Measurements from ENCODE around the gene TMEM132D. TPM values are rescaled to one million over a fixed set of nuclear protein-coding genes. Genes with fewer than 3 reads are reported as not detected.

The TMEM132D gene
- total RNA-seq, 1 experiment from 2014 or later = 1.4 TPM

DNA sequence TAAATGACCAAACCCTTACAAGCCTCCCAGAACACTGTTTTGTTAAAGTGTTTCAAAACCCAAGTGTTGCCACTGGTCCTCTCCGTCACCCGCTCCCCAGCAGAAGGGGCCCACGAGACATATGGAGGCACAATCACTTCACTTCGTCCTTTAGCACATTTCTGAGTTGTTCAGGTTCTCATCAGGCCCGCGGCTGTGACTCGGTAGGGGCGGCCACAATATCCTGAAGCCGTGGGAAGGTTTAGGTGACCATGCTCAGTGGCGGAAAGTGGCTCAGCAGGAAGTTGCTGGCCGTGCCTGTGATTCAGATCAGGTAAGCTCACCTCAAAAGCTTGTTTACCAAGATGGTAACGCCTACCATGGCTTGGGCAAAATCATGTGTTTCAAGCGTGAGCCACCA, 823.0 kb downstream of the TMEM132D start:
- POLR2A ChIA-PET = no interaction called here
- DNase-seq (ENCODE audit: low spot score) (no peak), ATAC-seq (no peak)
- Mint-ChIP-seq H3K4me3 (no peak overlapping the region), H3K27ac (no peak overlapping the region), H3K4me1 (no peaks in the 10 kb centered on the region), H3K9me3 (peaks cover 78% of the 10 kb centered on the region), H3K36me3 (peaks cover 88% of the 10 kb centered on the region), H3K27me3 (ENCODE audit: low read depth) (peaks cover 11% of the 10 kb centered on the region)
- TF ChIP-seq IRF2 (CRISPR knock-in tag; IDR thresholded peaks at IDR 0.05; ENCODE audit: borderline replicate concordance, low read depth) = no peak
- no peak for TF ChIP-seq PRRX2 (CRISPR knock-in tag; IDR thresholded peaks at IDR 0.05)
- TF ChIP-seq IRF1 (CRISPR knock-in tag; IDR thresholded peaks at IDR 0.05) = no peak
- TF ChIP-seq ZSCAN18 (CRISPR knock-in tag; IDR thresholded peaks at IDR 0.05) = no peak
- no peak for TF ChIP-seq SMAD4 (CRISPR knock-in tag; IDR thresholded peaks at IDR 0.05)
- TF ChIP-seq RORB (CRISPR knock-in tag; IDR thresholded peaks at IDR 0.05) = no peak
- no peak for TF ChIP-seq ATF2 (CRISPR knock-in tag; IDR thresholded peaks at IDR 0.05; ENCODE audit: borderline replicate concordance, low read depth)
- TF ChIP-seq USF1 (CRISPR knock-in tag; IDR thresholded peaks at IDR 0.05) = no peak
- no peak for TF ChIP-seq TP53 (CRISPR knock-in tag; IDR thresholded peaks at IDR 0.05)
- TF ChIP-seq, protein P1, sequence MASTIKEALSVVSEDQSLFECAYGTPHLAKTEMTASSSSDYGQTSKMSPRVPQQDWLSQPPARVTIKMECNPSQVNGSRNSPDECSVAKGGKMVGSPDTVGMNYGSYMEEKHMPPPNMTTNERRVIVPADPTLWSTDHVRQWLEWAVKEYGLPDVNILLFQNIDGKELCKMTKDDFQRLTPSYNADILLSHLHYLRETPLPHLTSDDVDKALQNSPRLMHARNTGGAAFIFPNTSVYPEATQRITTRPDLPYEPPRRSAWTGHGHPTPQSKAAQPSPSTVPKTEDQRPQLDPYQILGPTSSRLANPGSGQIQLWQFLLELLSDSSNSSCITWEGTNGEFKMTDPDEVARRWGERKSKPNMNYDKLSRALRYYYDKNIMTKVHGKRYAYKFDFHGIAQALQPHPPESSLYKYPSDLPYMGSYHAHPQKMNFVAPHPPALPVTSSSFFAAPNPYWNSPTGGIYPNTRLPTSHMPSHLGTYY (CRISPR knock-in tag; IDR thresholded peaks at IDR 0.05) = no peak
- TF ChIP-seq AFF4 (CRISPR knock-in tag; IDR thresholded peaks at IDR 0.05; ENCODE audit: borderline replicate concordance) = no peak
- TF ChIP-seq TEAD4 (CRISPR knock-in tag; IDR thresholded peaks at IDR 0.05) = no peak
- CTCF ChIA-PET = no interaction called here

DNA sequence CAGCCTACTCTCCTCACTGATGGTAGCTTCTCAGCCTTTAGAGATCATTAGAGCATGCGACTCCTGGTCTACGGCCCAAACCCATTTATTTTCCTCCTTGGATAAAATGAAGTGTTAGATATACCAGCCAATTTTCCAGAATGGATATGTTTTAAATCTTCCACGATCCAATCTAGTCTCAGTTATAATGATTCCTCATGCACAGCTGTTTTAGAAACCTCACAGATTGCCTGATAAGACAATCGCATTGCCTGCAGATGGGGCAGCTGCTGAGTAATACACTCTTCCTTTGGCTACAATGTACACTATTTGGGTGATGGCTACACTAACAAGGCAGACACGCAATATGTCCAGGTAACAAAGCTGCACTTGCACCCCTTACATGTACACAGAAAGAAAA, 823.4 kb downstream of the TMEM132D start:
- no peak for ATAC-seq
- H3K4me3 Mint-ChIP-seq = no peak overlapping the region
- no peak for DNase-seq (ENCODE audit: low spot score)
- H3K4me1 Mint-ChIP-seq = no peaks in the 10 kb centered on the region
- peaks cover 11% of the 10 kb centered on the region for H3K27me3 Mint-ChIP-seq (ENCODE audit: low read depth)
- peaks cover 87% of the 10 kb centered on the region for H3K36me3 Mint-ChIP-seq
- H3K27ac Mint-ChIP-seq = no peak overlapping the region
- POLR2A ChIA-PET = no interaction called here
- CTCF ChIA-PET = no interaction called here
- H3K9me3 Mint-ChIP-seq = peaks cover 75% of the 10 kb centered on the region
- TF ChIP-seq ESRRA (CRISPR knock-in tag; IDR thresholded peaks at IDR 0.05; ENCODE audit: borderline replicate concordance) (no peak), GTF2I (CRISPR knock-in tag; conservative IDR thresholded peaks at IDR 0.05) (no peak), JUN (CRISPR knock-in tag; IDR thresholded peaks at IDR 0.05) (no peak), ZNF317 (CRISPR knock-in tag; IDR thresholded peaks at IDR 0.05; ENCODE audit: borderline replicate concordance, low read depth) (no peak), SMAD4 (CRISPR knock-in tag; IDR thresholded peaks at IDR 0.05) (no peak), TEAD1 (CRISPR knock-in tag; IDR thresholded peaks at IDR 0.05) (no peak), ZNF423 (CRISPR knock-in tag; IDR thresholded peaks at IDR 0.05) (no peak), NFATC4 (CRISPR knock-in tag; IDR thresholded peaks at IDR 0.05) (no peak)
- TF ChIP-seq, protein P2, sequence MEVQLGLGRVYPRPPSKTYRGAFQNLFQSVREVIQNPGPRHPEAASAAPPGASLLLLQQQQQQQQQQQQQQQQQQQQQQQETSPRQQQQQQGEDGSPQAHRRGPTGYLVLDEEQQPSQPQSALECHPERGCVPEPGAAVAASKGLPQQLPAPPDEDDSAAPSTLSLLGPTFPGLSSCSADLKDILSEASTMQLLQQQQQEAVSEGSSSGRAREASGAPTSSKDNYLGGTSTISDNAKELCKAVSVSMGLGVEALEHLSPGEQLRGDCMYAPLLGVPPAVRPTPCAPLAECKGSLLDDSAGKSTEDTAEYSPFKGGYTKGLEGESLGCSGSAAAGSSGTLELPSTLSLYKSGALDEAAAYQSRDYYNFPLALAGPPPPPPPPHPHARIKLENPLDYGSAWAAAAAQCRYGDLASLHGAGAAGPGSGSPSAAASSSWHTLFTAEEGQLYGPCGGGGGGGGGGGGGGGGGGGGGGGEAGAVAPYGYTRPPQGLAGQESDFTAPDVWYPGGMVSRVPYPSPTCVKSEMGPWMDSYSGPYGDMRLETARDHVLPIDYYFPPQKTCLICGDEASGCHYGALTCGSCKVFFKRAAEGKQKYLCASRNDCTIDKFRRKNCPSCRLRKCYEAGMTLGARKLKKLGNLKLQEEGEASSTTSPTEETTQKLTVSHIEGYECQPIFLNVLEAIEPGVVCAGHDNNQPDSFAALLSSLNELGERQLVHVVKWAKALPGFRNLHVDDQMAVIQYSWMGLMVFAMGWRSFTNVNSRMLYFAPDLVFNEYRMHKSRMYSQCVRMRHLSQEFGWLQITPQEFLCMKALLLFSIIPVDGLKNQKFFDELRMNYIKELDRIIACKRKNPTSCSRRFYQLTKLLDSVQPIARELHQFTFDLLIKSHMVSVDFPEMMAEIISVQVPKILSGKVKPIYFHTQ (CRISPR knock-in tag; IDR thresholded peaks at IDR 0.05) = no peak

Data from WTC11 (cell line).